GM18526 (cell line): ENCODE results near the gene GLP2R.

Experiments used
- POLR2A ChIP-seq: IDR thresholded peaks from 3 replicates; pipeline ENCODE4 v1.6.1; 2011; ENCODE audit not compliant: insufficient read length; ENCODE audit errors: extremely low read depth

The GLP2R gene

DNA sequence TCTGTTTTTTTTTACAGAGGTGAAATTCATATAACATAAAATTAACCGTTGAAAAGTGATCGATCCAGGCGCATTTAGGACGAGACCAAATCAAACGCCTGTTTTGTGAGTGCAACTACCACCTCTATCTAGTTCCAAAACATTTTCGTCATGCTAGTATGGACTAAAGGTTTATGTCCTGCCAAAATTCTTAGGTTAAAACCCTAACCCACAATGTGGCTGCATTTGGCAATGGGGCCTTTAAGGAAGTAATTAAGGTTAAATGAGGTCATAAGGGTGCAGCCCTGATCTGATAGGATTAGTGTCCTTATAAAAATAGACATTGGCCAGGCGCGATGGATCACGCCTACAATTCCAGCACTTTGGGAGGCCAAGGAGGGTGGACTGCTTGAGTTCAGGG, 112.2 kb downstream of the GLP2R start:
- TF ChIP-seq POLR2A, result no peak

- TF ChIP-seq POLR2A, result no peak
Observed at GRCh38 chr17:9938764-9939163, 113.0 kb downstream of the GLP2R start.

- no peak for TF ChIP-seq POLR2A
Observed at GRCh38 chr17:9940841-9941240, 115.1 kb downstream of the GLP2R start.

- no peak for TF ChIP-seq POLR2A
Observed at GRCh38 chr17:9941305-9941704, 115.6 kb downstream of the GLP2R start.
